Right lobe of liver (tissue), 6 donors: ENCODE results near the gene VN1R4. TPM values are rescaled to one million over a fixed set of nuclear protein-coding genes. Genes with fewer than 3 reads are reported as not detected.
"Not testable (repeated sequence)": the region's sequence is repeated elsewhere in the genome, so short reads cannot be mapped to it uniquely, and the experiment has no call there.

Experiments
- ATAC-seq, 4 donors: fragments of 200-7000 bp; cut with Tn5 transposase; one replicate each; pipeline ENCODE4 v1.9.1; 2020; ENCODE audit warnings: mild to moderate bottlenecking in 4 of 4, moderate library complexity in 4 of 4
- DNase-seq, 3 donors: peaks; one replicate each; pipeline ENCODE4 v3.0.0-alpha.2; 2020
- H3K27ac ChIP-seq, 3 donors: fragments of 200-600 bp; one replicate each; pipeline ENCODE4 v1.8.0; 2022
- H3K27me3 ChIP-seq, 2 donors: fragments of 200-600 bp; one replicate each; pipeline ENCODE4 v1.8.0; 2022
- H3K36me3 ChIP-seq, 4 donors: fragments of 200-600 bp; sonication (generic) in 1 of 4; one replicate each; pipeline versions ENCODE4 v1.5.1 to v1.8.0; 2017 to 2022; ENCODE audit warnings: control low read depth in 1 of 4
- H3K4me1 ChIP-seq, 4 donors: fragments of 200-600 bp; sonication (generic) in 1 of 4; one replicate each; pipeline versions ENCODE4 v1.5.1 to v1.8.0; 2017 to 2022; ENCODE audit warnings: control low read depth in 1 of 4
- H3K4me3 ChIP-seq, 3 donors: fragments of 200-600 bp; one replicate each; pipeline ENCODE4 v1.8.0; 2022
- H3K9me3 ChIP-seq, 4 donors: fragments of 200-600 bp; sonication (generic) in 1 of 4; one replicate each; pipeline versions ENCODE4 v1.5.1 to v1.8.0; 2017 to 2022; ENCODE audit warnings: control low read depth in 1 of 4
- CTCF ChIP-seq, 4 donors: fragments of 200-600 bp in 3 of 4; fragments of 450-650 bp in 1 of 4; IDR thresholded peaks; one replicate each; pipeline versions ENCODE4 v1.5.1 to v1.8.0; 2016 to 2022; ENCODE audit warnings: antibody characterized with exemption in 4 of 4, mild to moderate bottlenecking in 2 of 4
- POLR2A ChIP-seq: fragments of 450-650 bp; IDR thresholded peaks from one replicate; pipeline ENCODE4 v1.6.1; 2017; ENCODE audit warnings: antibody characterized with exemption, mild to moderate bottlenecking
- WGBS: methylation state at CpG from one replicate; pipeline ENCODE4 v1.1.6; 2018; ENCODE audit warnings: low coverage, low lambda C conversion rate; ENCODE audit not compliant: insufficient coverage; ENCODE audit errors: missing lambda C conversion rate; 5-methylcytosine and 5-hydroxymethylcytosine counted together
- intact Hi-C, 2 donors: fragments of 100-400 bp; cut with DNase I; formaldehyde crosslinking; loops; one replicate each; pipeline versions ENCODE4 v1.11.2 to v1.14.1; 2022
- total RNA-seq, 6 experiments: library from RNA; depleted of rRNA in 2 of 6; stranded (reverse); fragments of >200 nt in 2 of 6; fragmentation: NEBNext Ultra II Directional in 3 of 6; extraction: Animal tissue kit (Norgen Biotek cat#: 25700) in 3 of 6; gene quantifications; one replicate each; pipeline versions ENCODE4 v1.1.0 to v1.2.4, GENCODE V29; 2016 to 2023
- donor health status: DM: no; HTN: yes; CAD: no.
- donor health status: DM: no; HTN: no; CAD: no.
- donor health status: DM: no; HTN: no; CAD: no.
- donor health status: DM: no; HTN: yes; CAD: no.
- donor health status: DM: no; HTN: yes; CAD: no.

The VN1R4 gene
- total RNA-seq, 6 experiments from 2014 or later, result not detected

GRCh38 chr19:53254411-53255341 lies 12.8 kb downstream of the VN1R4 start, which contains the start of gene ZNF677:
TSS of gene ZNF677 (minus strand) at chr19:53254873. CDS start at chr19:53251550, 3,323 bp downstream.
- no peak within 1 kb of the TSS for H3K27ac ChIP-seq
- intact Hi-C loops, result no loop called here
- ATAC-seq, result peak; percentile 90 to 100 (median 98)

GRCh38 chr19:53246498-53246897 lies 21.0 kb downstream of the VN1R4 start:
- H3K4me1 ChIP-seq, result no peaks in the 10 kb centered on the region
- intact Hi-C loops, result no loop called here
- H3K36me3 ChIP-seq, result no peaks in the 10 kb centered on the region
- WGBS, result 60% methylated on average over 1 of the region's 1 CpG
- DNase-seq, result no peak
- no peak overlapping the region for H3K27ac ChIP-seq
- H3K9me3 ChIP-seq, result peaks cover 0 to 23% (median 1%) of the 10 kb centered on the region in 4 donors
- no peak overlapping the region for H3K4me3 ChIP-seq
- no peak for ATAC-seq
- H3K27me3 ChIP-seq, result no peaks in the 10 kb centered on the region
- no peak for TF ChIP-seq CTCF (IDR thresholded peaks at IDR 0.05)
- no peak for TF ChIP-seq POLR2A

More at GRCh38 chr19:53254411-53255341, 12.8 kb downstream of the VN1R4 start, which contains the start of gene ZNF677:
- WGBS, result 3% methylated on average over 58 of the region's 72 CpGs
- DNase-seq, result peak; percentile 70 to 88 (median 84)
- Histone ChIP-seq H3K27me3 (no peaks in the 10 kb centered on the region), H3K4me3 (peak within 1 kb of the TSS; percentile 44 to 57 (median 46)), H3K4me1 (no peaks in the 10 kb centered on the region), H3K36me3 (no peaks in the 10 kb centered on the region), H3K9me3 (peaks cover 0 to 3% (median 0%) of the 10 kb centered on the region in 4 donors)
- TF ChIP-seq POLR2A, result no peak
- TF ChIP-seq CTCF (IDR thresholded peaks at IDR 0.05), result no peak

- Histone ChIP-seq H3K9me3 (peaks cover 0 to 43% (median 15%) of the 10 kb centered on the region in 4 donors), H3K27me3 (no peaks in the 10 kb centered on the region), H3K4me3 (no peak overlapping the region), H3K4me1 (no peaks in the 10 kb centered on the region), H3K36me3 (no peaks in the 10 kb centered on the region), H3K27ac (no peak overlapping the region)
- DNase-seq, result no peak
- ATAC-seq, result no peak
- intact Hi-C loops, result no loop called here
- TF ChIP-seq CTCF (IDR thresholded peaks at IDR 0.05) (no peak), POLR2A (no peak)
- 76% methylated on average over 4 of the region's 4 CpGs for WGBS
Measured at GRCh38 chr19:53237114-53237777, 30.3 kb downstream of the VN1R4 start.

- Histone ChIP-seq H3K4me1 (no peaks in the 10 kb centered on the region), H3K27ac (no peak overlapping the region), H3K9me3 (peaks cover 0 to 32% (median 13%) of the 10 kb centered on the region in 4 donors), H3K27me3 (no peaks in the 10 kb centered on the region), H3K36me3 (no peaks in the 10 kb centered on the region), H3K4me3 (no peak overlapping the region)
- intact Hi-C loops, result no loop called here
- 86% methylated on average over 6 of the region's 20 CpGs for WGBS
- no peak for DNase-seq
- TF ChIP-seq POLR2A, result no peak
- no peak for TF ChIP-seq CTCF (IDR thresholded peaks at IDR 0.05)
- no peak for ATAC-seq
Measured at GRCh38 chr19:53224606-53225005, 42.9 kb downstream of the VN1R4 start.

GRCh38 chr19:53222716-53223115 lies 44.8 kb downstream of the VN1R4 start:
- H3K4me1 ChIP-seq, H3K4me3 ChIP-seq, DNase-seq, H3K27ac ChIP-seq, H3K36me3 ChIP-seq, H3K27me3 ChIP-seq, ATAC-seq, intact Hi-C loops: not testable (repeated sequence)
- peaks cover 0 to 30% (median 19%) of the 10 kb centered on the region in 4 donors for H3K9me3 ChIP-seq
- WGBS, result no CpG with 5 or more reads among the region's 28 CpGs
